HEK293 (cell line): ENCODE data around the gene ICAM4.
A peak's percentile ranks its signal among the peaks of the same experiment; 100 is the strongest.

ENCODE experiments used
- BCL11A ChIP-seq: fragments of 450-650 bp; formaldehyde crosslinking; IDR thresholded peaks from 2 replicates; pipeline ENCODE4 v1.5.1; 2016; ENCODE audit warnings: low read depth, missing biosample characterization, missing genetic modification characterization
- FEZF1 ChIP-seq: fragments of 450-650 bp; formaldehyde crosslinking; IDR thresholded peaks from 2 replicates; pipeline ENCODE4 v1.5.1; 2016; ENCODE audit warnings: missing biosample characterization, missing genetic modification characterization
- HOXA7 ChIP-seq: sonication (generic); formaldehyde crosslinking; IDR thresholded peaks from 2 replicates; pipeline ENCODE4 v1.8.1; 2022; ENCODE audit warnings: missing genetic modification reagents, borderline replicate concordance
- MEIS1 ChIP-seq: sonication (generic); formaldehyde crosslinking; IDR thresholded peaks from 2 replicates; pipeline ENCODE4 v1.8.1; 2022; ENCODE audit warnings: missing genetic modification reagents, mild to moderate bottlenecking, borderline replicate concordance
- MZF1 ChIP-seq: fragments of 450-650 bp; formaldehyde crosslinking; IDR thresholded peaks from 2 replicates; pipeline ENCODE4 v1.5.1; 2017; ENCODE audit warnings: missing biosample characterization, missing genetic modification characterization, borderline replicate concordance
- OSR2 ChIP-seq: fragments of 450-650 bp; formaldehyde crosslinking; IDR thresholded peaks from 2 replicates; pipeline ENCODE4 v1.5.1; 2016; ENCODE audit warnings: missing biosample characterization, missing genetic modification characterization
- ZBTB17 ChIP-seq: fragments of 450-650 bp; formaldehyde crosslinking; IDR thresholded peaks from 2 replicates; pipeline ENCODE4 v1.5.1; 2016; ENCODE audit warnings: missing biosample characterization, missing genetic modification characterization
- ZBTB49 ChIP-seq: fragments of 450-650 bp; formaldehyde crosslinking; IDR thresholded peaks from 2 replicates; pipeline ENCODE4 v1.5.1; 2016; ENCODE audit warnings: missing biosample characterization, missing genetic modification characterization, low read depth
- ZFHX2 ChIP-seq: fragments of 450-650 bp; formaldehyde crosslinking; conservative IDR thresholded peaks from 2 replicates; pipeline ENCODE4 v1.5.1; 2016; ENCODE audit warnings: missing biosample characterization, missing genetic modification characterization
- ZFP37 ChIP-seq: fragments of 450-650 bp; formaldehyde crosslinking; IDR thresholded peaks from 2 replicates; pipeline ENCODE4 v1.5.1; 2016; ENCODE audit warnings: missing biosample characterization, missing genetic modification characterization
- ZNF121 ChIP-seq: fragments of 450-650 bp; formaldehyde crosslinking; IDR thresholded peaks from 2 replicates; pipeline ENCODE4 v1.5.1; 2016; ENCODE audit warnings: missing biosample characterization, missing genetic modification characterization
- ZNF248 ChIP-seq: fragments of 450-650 bp; formaldehyde crosslinking; IDR thresholded peaks from 2 replicates; pipeline ENCODE4 v1.5.1; 2017; ENCODE audit warnings: missing biosample characterization, missing genetic modification characterization
- ZNF341 ChIP-seq: fragments of 450-650 bp; formaldehyde crosslinking; IDR thresholded peaks from 2 replicates; pipeline ENCODE4; 2016; ENCODE audit warnings: low read depth, missing biosample characterization, missing genetic modification characterization
- ZNF362 ChIP-seq: fragments of 450-650 bp; formaldehyde crosslinking; IDR thresholded peaks from 2 replicates; pipeline ENCODE4 v1.5.1; 2016; ENCODE audit warnings: missing biosample characterization, missing genetic modification characterization
- ZNF37A ChIP-seq: fragments of 450-650 bp; IDR thresholded peaks from 2 replicates; pipeline ENCODE4 v1.5.1; 2018; ENCODE audit warnings: missing biosample characterization, missing genetic modification characterization
- ZNF391 ChIP-seq: fragments of 450-650 bp; formaldehyde crosslinking; IDR thresholded peaks from 2 replicates; pipeline ENCODE4 v1.5.1; 2016; ENCODE audit warnings: low read depth, missing biosample characterization, missing genetic modification characterization, borderline replicate concordance
- ZNF394 ChIP-seq: fragments of 450-650 bp; formaldehyde crosslinking; IDR thresholded peaks from 2 replicates; pipeline ENCODE4 v1.5.1; 2016; ENCODE audit warnings: missing biosample characterization, missing genetic modification characterization, mild to moderate bottlenecking, moderate library complexity, borderline replicate concordance
- ZNF423 ChIP-seq: fragments of 450-650 bp; formaldehyde crosslinking; IDR thresholded peaks from 2 replicates; pipeline ENCODE4 v1.5.1; 2016; ENCODE audit warnings: missing biosample characterization, missing genetic modification characterization
- ZNF426 ChIP-seq: fragments of 450-650 bp; formaldehyde crosslinking; IDR thresholded peaks from 2 replicates; pipeline ENCODE4 v1.5.1; 2017; ENCODE audit warnings: missing biosample characterization, missing genetic modification characterization, mild to moderate bottlenecking, inconsistent platforms, moderate library complexity
- ZNF549 ChIP-seq: fragments of 450-650 bp; IDR thresholded peaks from 2 replicates; pipeline ENCODE4 v1.5.1; 2018; ENCODE audit warnings: missing biosample characterization, missing genetic modification characterization, mild to moderate bottlenecking, inconsistent platforms, moderate library complexity
- ZNF555 ChIP-seq: fragments of 450-650 bp; formaldehyde crosslinking; conservative IDR thresholded peaks from 2 replicates; pipeline ENCODE4 v1.5.1; 2017; ENCODE audit warnings: missing biosample characterization, mild to moderate bottlenecking, missing genetic modification characterization, inconsistent platforms
- ZNF571 ChIP-seq: fragments of 450-650 bp; formaldehyde crosslinking; IDR thresholded peaks from 2 replicates; pipeline ENCODE4 v1.5.0; 2017; ENCODE audit warnings: missing biosample characterization, missing genetic modification characterization
- ZNF585B ChIP-seq: fragments of 450-650 bp; formaldehyde crosslinking; IDR thresholded peaks from 2 replicates; pipeline ENCODE4 v1.5.1; 2016; ENCODE audit warnings: missing biosample characterization, missing genetic modification characterization
- ZNF626 ChIP-seq: fragments of 450-650 bp; sonication (Bioruptor Pico); formaldehyde crosslinking; IDR thresholded peaks from 2 replicates; pipeline ENCODE4 v1.5.1; 2018; ENCODE audit warnings: missing biosample characterization, missing genetic modification characterization, inconsistent platforms
- ZNF629 ChIP-seq: fragments of 450-650 bp; formaldehyde crosslinking; IDR thresholded peaks from 2 replicates; pipeline ENCODE4 v1.5.1; 2017; ENCODE audit warnings: missing biosample characterization, missing genetic modification characterization
- ZNF654 ChIP-seq: fragments of 450-650 bp; formaldehyde crosslinking; IDR thresholded peaks from 2 replicates; pipeline ENCODE4 v1.5.1; 2016; ENCODE audit warnings: low read depth, missing biosample characterization, missing genetic modification characterization
- ZNF677 ChIP-seq: fragments of 450-650 bp; IDR thresholded peaks from 2 replicates; pipeline ENCODE4 v1.5.0; 2018; ENCODE audit warnings: missing biosample characterization, mild to moderate bottlenecking, missing genetic modification characterization, moderate library complexity
- ZNF76 ChIP-seq: fragments of 450-650 bp; formaldehyde crosslinking; IDR thresholded peaks from 2 replicates; pipeline ENCODE4; 2016; ENCODE audit warnings: low read depth, missing biosample characterization, missing genetic modification characterization, borderline replicate concordance
- ZSCAN18 ChIP-seq: fragments of 450-650 bp; formaldehyde crosslinking; IDR thresholded peaks from 2 replicates; pipeline ENCODE4 v1.5.1; 2016; ENCODE audit warnings: missing biosample characterization, missing genetic modification characterization
- ZSCAN4 ChIP-seq: fragments of 450-650 bp; formaldehyde crosslinking; IDR thresholded peaks from 2 replicates; pipeline ENCODE4 v1.5.1; 2017; ENCODE audit warnings: missing biosample characterization, missing genetic modification characterization
- ZSCAN5A ChIP-seq: fragments of 450-650 bp; formaldehyde crosslinking; IDR thresholded peaks from 2 replicates; pipeline ENCODE4 v1.5.1; 2016; ENCODE audit warnings: missing biosample characterization, missing genetic modification characterization

Gene ICAM4

GRCh38 chr19:10332965-10333757, 46.4 kb downstream of the ICAM4 start, which contains the start of gene RAVER1 (continued):
- peak; percentile 83 for TF ChIP-seq FEZF1 (tag by site-specific recombination)
- peak; percentile 78 for TF ChIP-seq ZNF629 (tag by site-specific recombination)
- TF ChIP-seq ZNF362 (tag by site-specific recombination) = no peak
- no peak for TF ChIP-seq ZNF555
- TF ChIP-seq ZNF394 (tag by site-specific recombination) = peak; percentile 73
- no peak for TF ChIP-seq ZBTB49 (tag by site-specific recombination)
- no peak for TF ChIP-seq HOXA7
- peak; percentile 98 for TF ChIP-seq ZNF391
- TF ChIP-seq ZFP37 (tag by site-specific recombination) = peak; percentile 88
- no peak for TF ChIP-seq ZNF37A (tag by site-specific recombination)
- TF ChIP-seq ZNF571 (tag by site-specific recombination) = no peak
- TF ChIP-seq ZSCAN4 (tag by site-specific recombination) = peak; percentile 41; the same call in 1 of the 2 replicates
- no peak for TF ChIP-seq ZNF121 (tag by site-specific recombination)
- TF ChIP-seq MEIS1 = no peak
- TF ChIP-seq BCL11A (tag by site-specific recombination) = no peak
- TF ChIP-seq ZNF626 (tag by site-specific recombination) = no peak
- TF ChIP-seq ZBTB17 (tag by site-specific recombination) = no peak; the same call in 1 of the 2 replicates
- no peak for TF ChIP-seq ZNF423
- no peak for TF ChIP-seq ZNF426 (tag by site-specific recombination)
- peak; percentile 97 for TF ChIP-seq ZFHX2 (tag by site-specific recombination)
- TF ChIP-seq ZNF341 (tag by site-specific recombination) = peak; percentile 66
- no peak for TF ChIP-seq ZNF585B (tag by site-specific recombination)
- TF ChIP-seq ZNF654 (tag by site-specific recombination) = no peak
- no peak for TF ChIP-seq ZNF248
- TF ChIP-seq ZNF677 (tag by site-specific recombination) = no peak
- TF ChIP-seq MZF1 (tag by site-specific recombination) = no peak
- no peak for TF ChIP-seq ZNF549
- peak; percentile 90 for TF ChIP-seq ZSCAN5A (tag by site-specific recombination)
- TF ChIP-seq OSR2 (tag by site-specific recombination) = no peak; the same call in 1 of the 2 replicates
- TF ChIP-seq ZNF76 = peak; percentile 89
- peak; percentile 88; the same call in 1 of the 2 replicates for TF ChIP-seq ZSCAN18
